NCI-H2196 treated with DMSO at 0.1 percent for 48 hours (cell line): ENCODE measurements around the gene GANAB.

Experiments
- DNase-seq: peaks from one replicate; lab custom pipeline; 2025; ENCODE audit not compliant: unreplicated experiment; lab: John Stamatoyannopoulos, UW

The GANAB gene

GRCh38 chr11:62575156-62575555, 71.3 kb downstream of the GANAB start:
- no peak for DNase-seq
